Neural progenitor cell (in vitro differentiated cells): ENCODE measurements around the gene MRC1. TPM values are rescaled to one million over a fixed set of nuclear protein-coding genes. Genes with fewer than 3 reads are reported as not detected.

Experiments used
- DNase-seq: peaks from one replicate; pipeline ENCODE4 v3.0.0-alpha.2; 2016; ENCODE audit warnings: low spot score
- H2AFZ ChIP-seq: fragments of 200-600 bp; sonication (generic); replicated peaks from 2 replicates; pipeline ENCODE4 v1.6.1; 2016; ENCODE audit warnings: antibody characterized with exemption
- H3F3A ChIP-seq: fragments of 200-600 bp; sonication (generic); 2 replicates; pipeline ENCODE4 v1.6.1; 2016; ENCODE audit warnings: antibody characterized with exemption, low read depth
- H3K27ac ChIP-seq: fragments of 200-600 bp; sonication (generic); 2 replicates; pipeline ENCODE4 v1.5.1; 2016; ENCODE audit warnings: mild to moderate bottlenecking
- H3K27me3 ChIP-seq: fragments of 200-600 bp; sonication (generic); 2 replicates; pipeline ENCODE4 v1.6.1; 2016; ENCODE audit warnings: mild to moderate bottlenecking, moderate library complexity
- H3K36me3 ChIP-seq: fragments of 200-600 bp; sonication (generic); 2 replicates; pipeline ENCODE4 v1.5.1; 2016
- H3K4me1 ChIP-seq: fragments of 200-600 bp; sonication (generic); 2 replicates; pipeline ENCODE4 v1.6.1; 2016; ENCODE audit warnings: mixed run types
- H3K4me2 ChIP-seq: fragments of 200-600 bp; sonication (generic); 2 replicates; pipeline ENCODE4 v1.6.1; 2016
- H3K4me3 ChIP-seq: fragments of 200-600 bp; sonication (generic); 2 replicates; pipeline ENCODE4 v1.5.1; 2016
- H3K79me2 ChIP-seq: fragments of 200-600 bp; sonication (generic); 2 replicates; pipeline ENCODE4 v1.6.1; 2016; ENCODE audit warnings: low read depth
- H3K9ac ChIP-seq: fragments of 200-600 bp; sonication (generic); 2 replicates; pipeline ENCODE4 v1.6.1; 2016
- H3K9me3 ChIP-seq: fragments of 200-600 bp; sonication (generic); 2 replicates; pipeline ENCODE4 v1.5.1; 2016; ENCODE audit warnings: low read depth
- H4K20me1 ChIP-seq: fragments of 200-600 bp; sonication (generic); 2 replicates; pipeline ENCODE4 v1.6.1; 2016; ENCODE audit warnings: low read depth
- H3K27ac Mint-ChIP-seq: 3 replicates; pipeline ENCODE4 v1.8.0; 2021; ENCODE audit warnings: mixed read lengths
- H3K27me3 Mint-ChIP-seq: 2 replicates; pipeline ENCODE4 v1.8.0; 2022; ENCODE audit warnings: low read depth, mild to moderate bottlenecking, inconsistent platforms, moderate library complexity, mixed read lengths; ENCODE audit not compliant: insufficient read depth
- H3K36me3 Mint-ChIP-seq: 3 replicates; pipeline ENCODE4 v1.8.0; 2021; ENCODE audit warnings: mixed read lengths
- H3K4me1 Mint-ChIP-seq: 3 replicates; pipeline ENCODE4 v1.8.0; 2021; ENCODE audit warnings: mixed read lengths
- H3K4me3 Mint-ChIP-seq: 3 replicates; pipeline ENCODE4 v1.8.0; 2021; ENCODE audit warnings: mild to moderate bottlenecking, moderate library complexity, mixed read lengths
- H3K9me3 Mint-ChIP-seq: 3 replicates; pipeline ENCODE4 v1.8.0; 2020; ENCODE audit warnings: mixed read lengths
- EZH2 ChIP-seq: fragments of 200-600 bp; sonication (generic); IDR thresholded peaks from 2 replicates; pipeline ENCODE4 v1.6.1; 2017; ENCODE audit warnings: antibody characterized with exemption, mild to moderate bottlenecking, moderate library complexity
- EZH2phosphoT487 ChIP-seq: fragments of 200-600 bp; sonication (generic); IDR thresholded peaks from 2 replicates; pipeline ENCODE4 v1.6.1; 2017; ENCODE audit warnings: antibody characterized with exemption
- total RNA-seq: library from RNA; depleted of rRNA; stranded (reverse); fragments of >200 nt; gene quantifications from 2 replicates; pipeline ENCODE4 v1.2.3, GENCODE V29; 2015; ENCODE audit warnings: low replicate concordance
- TF ChIP-seq, protein P1 (sequence below): fragments of 200-600 bp; sonication (generic); IDR thresholded peaks from 2 replicates; pipeline ENCODE4 v1.5.1; 2017; ENCODE audit warnings: antibody characterized with exemption, mild to moderate bottlenecking

MRC1 gene
- total RNA-seq, 1 donor from 2014 or later, result not detected

DNA sequence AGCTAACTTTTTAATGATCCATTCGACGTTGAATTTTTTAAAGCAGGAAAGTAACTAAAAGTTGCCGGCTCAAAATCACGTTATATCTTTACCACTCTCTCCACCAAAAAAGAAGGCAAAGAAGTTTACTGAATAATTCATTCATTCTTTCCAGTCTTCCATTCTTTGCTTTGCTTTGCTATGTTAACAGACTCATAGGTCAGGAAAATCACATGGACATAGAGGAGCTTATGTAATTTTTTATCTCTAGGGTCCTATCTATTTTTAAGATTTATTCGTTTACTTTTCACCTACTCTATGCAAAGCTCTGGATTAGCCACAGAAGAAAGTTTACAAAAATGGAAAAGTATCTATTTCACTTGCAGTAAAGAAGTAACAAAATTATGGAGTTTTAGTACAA is 52.6 kb downstream of the MRC1 start:
- H3K36me3 ChIP-seq, result no peaks in the 10 kb centered on the region
- no peak for DNase-seq
- no peak overlapping the region for H3K9ac ChIP-seq
- TF ChIP-seq EZH2phosphoT487 (no peak), EZH2 (no peak)
- TF ChIP-seq, protein P1, sequence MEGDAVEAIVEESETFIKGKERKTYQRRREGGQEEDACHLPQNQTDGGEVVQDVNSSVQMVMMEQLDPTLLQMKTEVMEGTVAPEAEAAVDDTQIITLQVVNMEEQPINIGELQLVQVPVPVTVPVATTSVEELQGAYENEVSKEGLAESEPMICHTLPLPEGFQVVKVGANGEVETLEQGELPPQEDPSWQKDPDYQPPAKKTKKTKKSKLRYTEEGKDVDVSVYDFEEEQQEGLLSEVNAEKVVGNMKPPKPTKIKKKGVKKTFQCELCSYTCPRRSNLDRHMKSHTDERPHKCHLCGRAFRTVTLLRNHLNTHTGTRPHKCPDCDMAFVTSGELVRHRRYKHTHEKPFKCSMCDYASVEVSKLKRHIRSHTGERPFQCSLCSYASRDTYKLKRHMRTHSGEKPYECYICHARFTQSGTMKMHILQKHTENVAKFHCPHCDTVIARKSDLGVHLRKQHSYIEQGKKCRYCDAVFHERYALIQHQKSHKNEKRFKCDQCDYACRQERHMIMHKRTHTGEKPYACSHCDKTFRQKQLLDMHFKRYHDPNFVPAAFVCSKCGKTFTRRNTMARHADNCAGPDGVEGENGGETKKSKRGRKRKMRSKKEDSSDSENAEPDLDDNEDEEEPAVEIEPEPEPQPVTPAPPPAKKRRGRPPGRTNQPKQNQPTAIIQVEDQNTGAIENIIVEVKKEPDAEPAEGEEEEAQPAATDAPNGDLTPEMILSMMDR, result no peak
- no peaks in the 10 kb centered on the region for H3K9me3 ChIP-seq
- H3K4me3 ChIP-seq, result no peak overlapping the region
- no peak overlapping the region for H3K4me2 ChIP-seq
- H3K4me1 ChIP-seq, result no peaks in the 10 kb centered on the region
- Mint-ChIP-seq H3K27ac (no peak overlapping the region), H3K9me3 (peaks cover 8% of the 10 kb centered on the region), H3K4me3 (no peak overlapping the region), H3K27me3 (peaks cover 3% of the 10 kb centered on the region), H3K36me3 (no peaks in the 10 kb centered on the region), H3K4me1 (no peaks in the 10 kb centered on the region)
- no peak overlapping the region for H3K27ac ChIP-seq
- no peaks in the 10 kb centered on the region for H3K79me2 ChIP-seq
- H3F3A ChIP-seq, result no peaks in the 10 kb centered on the region
- H4K20me1 ChIP-seq, result no peaks in the 10 kb centered on the region
- no peak overlapping the region for H2AFZ ChIP-seq
- H3K27me3 ChIP-seq, result no peaks in the 10 kb centered on the region

DNA sequence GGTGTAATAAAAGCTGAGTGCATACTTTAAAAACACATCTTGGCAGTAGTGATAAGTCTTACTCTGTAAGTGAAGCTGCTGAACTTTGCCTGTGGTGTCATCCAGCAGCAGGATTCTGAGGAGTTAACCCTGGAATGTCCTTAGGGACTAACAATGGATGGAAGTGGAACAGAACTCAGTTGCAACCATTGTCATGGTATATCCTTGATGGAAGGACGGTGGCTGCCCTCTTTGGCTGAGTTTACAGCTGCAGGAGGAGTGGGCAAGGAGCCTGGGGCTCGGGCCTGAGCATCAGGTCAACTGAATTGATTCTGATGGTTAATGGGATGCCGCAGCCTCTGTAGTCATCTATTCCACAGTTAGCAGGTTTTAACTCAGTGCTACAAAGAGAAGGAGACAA is 56.2 kb downstream of the MRC1 start:
- peaks cover 3% of the 10 kb centered on the region for H3K27me3 Mint-ChIP-seq
- H3K36me3 ChIP-seq, result no peaks in the 10 kb centered on the region
- no peaks in the 10 kb centered on the region for H3K9me3 ChIP-seq
- no peak overlapping the region for H3K4me3 ChIP-seq
- H3K9ac ChIP-seq, result no peak overlapping the region
- H3K4me1 ChIP-seq, result no peaks in the 10 kb centered on the region
- DNase-seq, result peak; percentile 2
- H3K79me2 ChIP-seq, result no peaks in the 10 kb centered on the region
- H3K36me3 Mint-ChIP-seq, result no peaks in the 10 kb centered on the region
- H3K4me2 ChIP-seq, result no peak overlapping the region
- H4K20me1 ChIP-seq, result no peaks in the 10 kb centered on the region
- no peak overlapping the region for H3K27ac ChIP-seq
- no peaks in the 10 kb centered on the region for H3F3A ChIP-seq
- H3K9me3 Mint-ChIP-seq, result no peaks in the 10 kb centered on the region
- no peak overlapping the region for H3K27ac Mint-ChIP-seq
- TF ChIP-seq, protein P1, result no peak
- TF ChIP-seq EZH2phosphoT487, result no peak
- TF ChIP-seq EZH2, result no peak
- H3K4me3 Mint-ChIP-seq, result no peak overlapping the region
- H3K27me3 ChIP-seq, result no peaks in the 10 kb centered on the region
- no peaks in the 10 kb centered on the region for H3K4me1 Mint-ChIP-seq
- no peak overlapping the region for H2AFZ ChIP-seq

DNA sequence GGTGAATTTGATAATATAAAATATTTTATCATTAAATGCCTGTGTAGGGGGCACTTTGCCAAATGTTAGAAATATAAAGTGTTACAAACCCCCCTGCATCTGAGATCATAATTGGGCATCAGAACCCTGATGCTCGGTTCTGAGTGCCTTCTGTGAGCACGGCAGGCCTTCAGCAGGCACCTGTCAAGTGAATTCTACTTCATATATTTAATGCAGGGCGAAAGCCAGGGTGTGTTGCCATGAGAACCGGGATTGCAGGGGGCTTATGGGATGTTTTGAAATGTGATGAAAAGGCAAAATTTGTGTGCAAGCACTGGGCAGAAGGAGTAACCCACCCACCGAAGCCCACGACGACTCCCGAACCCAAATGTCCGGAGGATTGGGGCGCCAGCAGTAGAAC is 57.2 kb downstream of the MRC1 start:
- Mint-ChIP-seq H3K27ac (no peak overlapping the region), H3K9me3 (no peaks in the 10 kb centered on the region), H3K4me1 (no peaks in the 10 kb centered on the region), H3K4me3 (no peak overlapping the region), H3K27me3 (peaks cover 3% of the 10 kb centered on the region), H3K36me3 (no peaks in the 10 kb centered on the region)
- H3K4me1 ChIP-seq, result no peaks in the 10 kb centered on the region
- H3K9ac ChIP-seq, result no peak overlapping the region
- H2AFZ ChIP-seq, result no peak overlapping the region
- H3K27me3 ChIP-seq, result peaks cover 7% of the 10 kb centered on the region
- H3K4me2 ChIP-seq, result no peak overlapping the region
- no peak for DNase-seq
- TF ChIP-seq EZH2phosphoT487, result no peak
- no peak for TF ChIP-seq EZH2
- TF ChIP-seq, protein P1, result no peak
- H3K27ac ChIP-seq, result no peak overlapping the region
- H3K9me3 ChIP-seq, result no peaks in the 10 kb centered on the region
- H3K4me3 ChIP-seq, result no peak overlapping the region
- no peaks in the 10 kb centered on the region for H3K36me3 ChIP-seq
- no peaks in the 10 kb centered on the region for H3F3A ChIP-seq
- no peaks in the 10 kb centered on the region for H3K79me2 ChIP-seq
- no peaks in the 10 kb centered on the region for H4K20me1 ChIP-seq
